Measurements from ENCODE around the gene SMYD3. TPM values are rescaled to one million over a fixed set of nuclear protein-coding genes. Genes with fewer than 3 reads are reported as not detected.

The SMYD3 gene
- total RNA-seq, 3 donors from 2014 or later: 16.3 to 18.0 (median 16.4) TPM

GRCh38 chr1:245938046-245938435 is 569.0 kb downstream of the SMYD3 start:
- ATAC-seq (no peak), DNase-seq (no peak)
- intact Hi-C loops (cut with DNase I, micrococcal nuclease): no loop called here
- Histone ChIP-seq H3K4me1 (ENCODE audit: low read depth) (no peaks in the 10 kb centered on the region), H3K9me3 (no peaks in the 10 kb centered on the region), H3K4me3 (no peak overlapping the region), H3K36me3 (ENCODE audit: low read depth) (no peaks in the 10 kb centered on the region)
- TF ChIP-seq CTCF (IDR thresholded peaks at IDR 0.05): no peak

- ATAC-seq (no peak), DNase-seq (no peak)
- no peaks in the 10 kb centered on the region for H3K4me1 ChIP-seq (ENCODE audit: low read depth)
- TF ChIP-seq CTCF (IDR thresholded peaks at IDR 0.05): no peak
- intact Hi-C loops (cut with DNase I, micrococcal nuclease): no loop called here
- no peak overlapping the region for H3K4me3 ChIP-seq
- H3K9me3 ChIP-seq: no peaks in the 10 kb centered on the region
- no peaks in the 10 kb centered on the region for H3K36me3 ChIP-seq (ENCODE audit: low read depth)
These were observed 569.6 kb downstream of the SMYD3 start for GRCh38 chr1:245937316-245938045.

GRCh38 chr1:245934409-245934808 is 572.7 kb downstream of the SMYD3 start:
- intact Hi-C loops (cut with DNase I, micrococcal nuclease): no loop called here
- TF ChIP-seq CTCF (IDR thresholded peaks at IDR 0.05): no peak
- Histone ChIP-seq H3K4me3 (no peak overlapping the region), H3K4me1 (ENCODE audit: low read depth) (no peaks in the 10 kb centered on the region), H3K9me3 (no peaks in the 10 kb centered on the region), H3K36me3 (ENCODE audit: low read depth) (no peaks in the 10 kb centered on the region)
- ATAC-seq (no peak), DNase-seq (no peak)

- Histone ChIP-seq H3K36me3 (ENCODE audit: low read depth) (no peaks in the 10 kb centered on the region), H3K4me1 (ENCODE audit: low read depth) (no peaks in the 10 kb centered on the region), H3K4me3 (no peak overlapping the region), H3K9me3 (no peaks in the 10 kb centered on the region)
- TF ChIP-seq CTCF (IDR thresholded peaks at IDR 0.05): no peak
- no peak for DNase-seq
- intact Hi-C loops (cut with DNase I, micrococcal nuclease): no loop called here
- ATAC-seq: no peak
These were observed 573.5 kb downstream of the SMYD3 start for GRCh38 chr1:245933431-245934045.

GRCh38 chr1:245932302-245932972 is 574.6 kb downstream of the SMYD3 start:
- ATAC-seq (no peak), DNase-seq (no peak)
- Histone ChIP-seq H3K36me3 (ENCODE audit: low read depth) (no peaks in the 10 kb centered on the region), H3K9me3 (no peaks in the 10 kb centered on the region), H3K4me3 (no peak overlapping the region), H3K4me1 (ENCODE audit: low read depth) (no peaks in the 10 kb centered on the region)
- intact Hi-C loops (cut with DNase I, micrococcal nuclease): no loop called here
- no peak for TF ChIP-seq CTCF (IDR thresholded peaks at IDR 0.05)

Measured in mucosa of descending colon (tissue), 3 donors.